HEK293 (cell line): ENCODE results near the gene SPECC1L.
A peak's percentile ranks its signal among the peaks of the same experiment; 100 is the strongest.
"Not testable (repeated sequence)": the region's sequence is repeated elsewhere in the genome, so short reads cannot be mapped to it uniquely, and the experiment has no call there.

Experiments
- CTCF ChIA-PET: fragments of 350-600 bp; formaldehyde crosslinking; extraction: SDS; loops from one replicate; lab custom pipeline; 2021; ENCODE audit warnings: antibody characterized with exemption; lab: Yijun Ruan, JAX
- POLR2A ChIA-PET: fragments of 300-600 bp; formaldehyde crosslinking; extraction: SDS; loops from one replicate; lab custom pipeline; 2020; ENCODE audit warnings: antibody characterized with exemption, inconsistent platforms; lab: Yijun Ruan, JAX
- H3K27ac ChIP-seq: fragments of 200-500 bp; sonication (Bioruptor generic); 2 replicates; pipeline ENCODE4 v1.5.1; 2014; ENCODE audit warnings: low read depth, low read length, control low read depth, inconsistent platforms; ENCODE audit errors: extremely low read depth
- H3K36me3 ChIP-seq, 2 experiments: fragments of 200-500 bp in 1 of 2; sonication (Bioruptor generic) in 1 of 2; 1 replicate in 1 of 2; 2 replicates in 1 of 2; pipeline ENCODE4 v1.5.1; 2014 to 2017; ENCODE audit warnings: inconsistent platforms in 2 of 2, low read length in 2 of 2; ENCODE audit not compliant: control insufficient read depth in 2 of 2, insufficient read depth in 1 of 2
- H3K4me1 ChIP-seq: fragments of 200-500 bp; sonication (Bioruptor generic); 2 replicates; pipeline ENCODE4 v1.5.1; 2014; ENCODE audit warnings: mild to moderate bottlenecking, low read length, inconsistent platforms; ENCODE audit not compliant: control insufficient read depth, insufficient read depth
- H3K4me3 ChIP-seq: 2 replicates; pipeline ENCODE4 v1.5.1; 2011; ENCODE audit warnings: low read depth, mild to moderate bottlenecking, control low read depth, low read length, moderate library complexity
- H3K9me3 ChIP-seq: fragments of 200-500 bp; sonication (Bioruptor generic); 2 replicates; pipeline ENCODE4 v1.5.1; 2014; ENCODE audit warnings: low read depth, low read length, inconsistent platforms; ENCODE audit not compliant: control insufficient read depth, insufficient read depth
- SP7 ChIP-seq: fragments of 450-650 bp; formaldehyde crosslinking; IDR thresholded peaks from 2 replicates; pipeline ENCODE4 v1.5.1; 2016; ENCODE audit warnings: missing biosample characterization, missing genetic modification characterization
- ZNF518A ChIP-seq: fragments of 450-650 bp; formaldehyde crosslinking; conservative IDR thresholded peaks from 2 replicates; pipeline ENCODE4 v1.5.1; 2016; ENCODE audit warnings: low read depth, missing biosample characterization, missing genetic modification characterization
- ZNF621 ChIP-seq: fragments of 450-650 bp; formaldehyde crosslinking; IDR thresholded peaks from 2 replicates; pipeline ENCODE4 v1.5.1; 2017; ENCODE audit warnings: missing biosample characterization, missing genetic modification characterization

SPECC1L gene

GRCh38 chr22:24291515-24292201, 21.0 kb downstream of the SPECC1L start:
- POLR2A ChIA-PET, result no interaction called here
- Histone ChIP-seq H3K9me3 (no peaks in the 10 kb centered on the region), H3K4me1 (peaks cover 28% of the 10 kb centered on the region), H3K27ac (no peak overlapping the region), H3K4me3 (no peak overlapping the region), H3K36me3 (no peaks in the 10 kb centered on the region)
- CTCF ChIA-PET, result no interaction called here
- no peak for TF ChIP-seq ZNF518A (tag by site-specific recombination)
- TF ChIP-seq SP7, result 0 out of 2 replicates have a peak, but pooled peaks have one; percentile 10
- TF ChIP-seq ZNF621, result no peak

GRCh38 chr22:24292202-24292830, 21.7 kb downstream of the SPECC1L start:
- H3K9me3 ChIP-seq, POLR2A ChIA-PET, H3K27ac ChIP-seq, CTCF ChIA-PET, H3K36me3 ChIP-seq, H3K4me3 ChIP-seq: not testable (repeated sequence)
- H3K4me1 ChIP-seq, result peaks cover 28% of the 10 kb centered on the region

DNA sequence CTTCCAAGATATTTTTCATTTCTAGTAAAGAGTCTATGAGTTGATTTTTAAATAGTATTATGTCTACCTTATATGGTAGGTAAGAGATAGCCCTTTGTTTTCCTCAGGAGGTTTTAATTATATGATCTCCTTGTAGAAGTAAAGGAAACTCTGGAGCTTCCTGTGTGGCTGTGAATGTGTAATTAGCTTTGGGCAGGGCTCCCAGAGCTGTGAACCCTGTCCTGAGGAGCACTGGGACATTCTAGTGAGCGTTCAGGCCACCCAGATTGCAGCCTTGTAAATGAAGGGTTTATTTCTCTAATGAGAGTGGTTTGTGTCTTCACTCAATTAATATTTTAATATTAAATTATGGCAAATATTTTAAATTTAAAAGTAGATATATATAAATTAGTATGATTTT, 24.3 kb downstream of the SPECC1L start:
- H3K4me3 ChIP-seq, H3K9me3 ChIP-seq, CTCF ChIA-PET, H3K27ac ChIP-seq, H3K36me3 ChIP-seq, POLR2A ChIA-PET: not testable (repeated sequence)
- H3K4me1 ChIP-seq, result peaks cover 17% of the 10 kb centered on the region

- Histone ChIP-seq H3K4me1 (peaks cover 15% of the 10 kb centered on the region), H3K36me3 (peaks cover 0 to 19% of the 10 kb centered on the region in 2 experiments; a peak in 1 of 3 replicates)
- POLR2A ChIA-PET, CTCF ChIA-PET, H3K9me3 ChIP-seq, H3K4me3 ChIP-seq, H3K27ac ChIP-seq: not testable (repeated sequence)
These were observed 28.0 kb downstream of the SPECC1L start for GRCh38 chr22:24298497-24299155.

DNA sequence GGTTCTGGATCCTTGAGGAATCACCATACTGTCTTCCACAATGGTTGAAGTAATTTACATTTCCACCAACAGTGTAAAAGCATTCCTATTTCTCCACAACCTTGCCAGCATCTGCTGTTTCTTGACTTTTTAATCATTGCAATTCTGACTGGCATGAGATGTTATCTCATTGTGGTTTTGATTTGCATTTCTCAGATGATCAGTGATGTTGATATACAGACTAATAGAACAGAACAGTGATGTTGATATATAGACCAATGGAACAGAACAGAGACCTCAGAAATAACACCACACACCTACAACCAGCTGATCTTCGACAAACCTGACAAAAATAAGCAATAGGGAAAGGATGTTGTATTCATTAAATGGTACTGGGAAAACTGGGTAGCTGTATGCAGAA, 29.9 kb downstream of the SPECC1L start:
- Histone ChIP-seq H3K36me3 (peaks cover 5 to 38% of the 10 kb centered on the region in 2 experiments; a peak in 2 of 3 replicates), H3K4me1 (peaks cover 15% of the 10 kb centered on the region)
- H3K27ac ChIP-seq, H3K9me3 ChIP-seq, H3K4me3 ChIP-seq, CTCF ChIA-PET, POLR2A ChIA-PET: not testable (repeated sequence)
